NCI-H2107 treated with DMSO at 0.1 percent for 48 hours (cell line): ENCODE results near the gene IL1B.
"Not testable (repeated sequence)": the region's sequence is repeated elsewhere in the genome, so short reads cannot be mapped to it uniquely, and the experiment has no call there.

ENCODE experiments used
- DNase-seq: peaks from one replicate; lab custom pipeline; 2025; ENCODE audit not compliant: unreplicated experiment; lab: John Stamatoyannopoulos, UW

The IL1B gene

DNA sequence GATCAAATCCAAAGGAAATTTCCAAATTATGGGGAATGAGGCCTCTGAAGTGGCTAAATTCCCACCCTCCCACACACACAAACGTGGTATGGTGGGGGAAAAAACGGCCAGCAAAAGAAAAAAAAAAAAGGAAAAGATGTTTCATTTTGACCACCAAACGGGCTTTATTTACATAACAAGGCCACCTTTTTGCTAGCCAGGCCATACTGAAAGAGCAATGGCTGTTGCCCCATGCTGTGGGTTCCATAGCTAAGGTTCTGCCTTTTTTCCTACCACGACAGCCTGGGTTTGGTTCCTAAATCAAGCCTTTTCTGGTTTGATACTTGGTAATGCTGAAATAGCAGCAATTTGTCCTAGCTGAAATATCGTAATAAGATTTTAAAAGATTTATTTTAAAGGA lies 14.0 kb upstream of the IL1B start:
- no peak for DNase-seq

DNA sequence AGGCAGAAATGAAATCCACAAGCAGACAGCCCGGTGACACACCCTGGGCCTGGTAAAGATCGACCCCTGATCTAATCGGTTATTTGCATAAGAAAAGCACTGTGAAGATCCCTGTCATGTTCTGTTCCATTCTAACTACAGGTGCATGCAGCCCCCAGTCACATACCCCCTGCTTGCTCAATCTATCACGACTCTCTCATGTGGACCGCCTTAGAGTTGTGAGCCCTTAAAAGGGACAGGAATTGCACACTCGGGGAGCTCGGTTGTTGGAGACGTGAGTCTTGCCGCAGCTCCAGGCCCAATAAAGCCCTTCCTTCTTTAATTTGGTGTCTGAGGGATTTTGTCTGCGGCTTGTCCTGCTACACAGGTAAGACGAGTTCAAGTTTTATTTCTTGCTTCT lies 13.4 kb upstream of the IL1B start:
- DNase-seq = no peak

DNA sequence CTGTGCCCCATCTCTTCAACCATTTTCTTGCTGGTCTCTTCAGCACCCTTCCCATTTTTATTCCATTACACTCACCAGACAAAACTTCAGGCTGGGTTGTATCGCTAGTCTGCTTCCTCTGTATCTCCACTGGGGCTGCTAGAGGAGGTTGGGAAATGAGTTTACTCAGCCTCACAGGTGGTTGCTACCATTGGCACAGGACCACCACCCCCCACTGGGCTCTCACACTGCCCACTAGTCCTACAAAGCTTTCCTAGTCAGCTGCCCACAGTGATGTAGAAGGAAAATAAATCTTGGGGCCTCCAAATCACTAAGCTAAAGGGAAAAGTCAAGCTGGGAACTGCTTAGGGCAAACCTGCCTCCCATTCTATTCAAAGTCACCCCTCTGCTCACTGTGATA lies 12.3 kb upstream of the IL1B start:
- DNase-seq = no peak

DNA sequence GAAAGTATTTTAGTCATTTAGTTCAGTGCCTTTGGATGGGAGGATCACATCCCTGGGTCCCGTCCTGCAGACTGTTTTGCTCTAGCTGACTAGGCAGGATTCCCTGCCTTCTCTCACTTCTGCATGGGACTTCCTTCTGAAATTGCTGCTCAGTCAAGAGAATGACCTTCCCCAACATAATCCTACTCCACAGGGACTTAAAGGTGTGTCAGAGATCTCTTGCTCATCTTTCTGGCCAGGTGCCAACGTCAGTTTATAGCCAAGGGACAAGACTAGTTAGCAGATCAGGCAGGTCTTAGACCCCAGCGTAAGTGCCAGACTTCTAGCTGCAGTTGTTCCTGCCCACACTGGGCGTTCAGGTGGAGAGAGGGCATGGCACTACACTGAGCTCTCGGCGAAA lies 9.5 kb upstream of the IL1B start:
- DNase-seq = no peak

DNA sequence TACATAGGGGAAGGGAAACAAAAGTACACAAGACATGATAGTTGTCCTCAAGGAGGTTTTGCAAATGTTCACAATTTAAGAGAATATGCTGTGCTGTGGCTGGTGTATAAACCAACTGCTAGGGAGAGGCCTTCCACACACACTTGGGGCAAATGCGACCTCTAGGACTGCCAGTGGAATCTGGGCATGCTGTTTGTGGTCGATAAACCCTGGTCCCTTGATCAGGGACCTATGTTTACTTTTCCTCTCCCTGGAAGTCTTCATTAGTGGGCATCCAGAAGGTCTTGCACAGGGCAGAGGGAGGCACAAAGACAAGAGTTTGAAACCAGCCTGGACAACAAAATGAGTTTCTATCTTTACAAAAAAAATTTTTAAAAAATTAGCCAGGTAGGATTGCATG lies 7.3 kb upstream of the IL1B start:
- no peak for DNase-seq

DNA sequence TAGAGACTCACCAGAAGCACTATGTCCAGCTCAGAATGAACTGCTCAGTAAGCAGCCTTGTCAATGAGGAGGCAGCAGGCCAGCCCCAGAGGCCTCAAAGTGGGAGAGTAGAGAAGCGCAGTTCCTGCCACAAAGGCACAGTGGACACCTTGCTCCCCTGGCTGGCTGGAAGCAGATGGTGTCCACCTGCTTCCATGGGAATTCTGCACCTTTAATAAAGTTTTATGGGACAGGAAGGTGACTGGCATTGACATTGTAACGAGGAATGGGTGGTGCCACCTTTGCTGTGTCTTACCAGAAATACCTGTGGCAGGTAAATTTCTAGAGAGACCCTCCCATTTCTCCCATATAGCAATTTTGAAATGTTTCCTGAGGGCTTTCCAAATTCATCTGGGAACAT lies 6.7 kb upstream of the IL1B start:
- no peak for DNase-seq

DNA sequence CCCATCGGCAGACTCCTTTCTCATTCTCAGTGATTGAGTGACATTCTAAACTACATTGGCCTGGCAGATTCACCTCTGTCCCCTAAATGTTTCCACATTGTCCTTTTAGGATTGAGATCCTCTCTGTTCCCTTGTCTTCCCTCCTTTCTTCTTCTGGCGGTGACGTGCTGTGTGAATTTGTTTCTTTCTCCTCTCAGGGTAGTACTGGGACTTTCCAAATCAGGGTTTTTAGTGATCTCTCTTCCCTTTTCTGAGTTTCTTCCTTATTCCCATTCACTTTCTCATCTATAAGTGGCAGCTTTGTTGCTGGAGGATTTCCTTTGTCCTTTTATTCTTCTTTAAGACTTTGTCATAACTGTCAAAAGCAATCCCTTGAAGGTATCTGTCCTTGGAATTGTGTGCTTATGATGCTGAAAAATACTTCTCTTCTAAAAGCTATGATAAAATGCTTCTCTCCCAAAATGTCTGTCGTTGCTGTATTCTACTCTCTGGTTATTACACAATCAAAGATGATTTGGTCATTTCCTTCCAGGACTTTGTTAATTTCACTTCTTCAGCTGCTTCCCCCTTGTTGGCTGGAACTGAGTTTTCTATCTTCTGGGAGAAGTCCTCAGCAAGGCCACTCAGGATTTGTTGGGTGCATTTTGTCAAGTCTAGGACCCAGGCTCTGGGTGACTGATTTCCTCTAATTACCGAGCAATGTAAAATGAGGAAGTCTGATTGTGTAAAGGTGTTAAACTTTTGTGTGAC lies 4.9 kb upstream of the IL1B start:
- no peak for DNase-seq

DNA sequence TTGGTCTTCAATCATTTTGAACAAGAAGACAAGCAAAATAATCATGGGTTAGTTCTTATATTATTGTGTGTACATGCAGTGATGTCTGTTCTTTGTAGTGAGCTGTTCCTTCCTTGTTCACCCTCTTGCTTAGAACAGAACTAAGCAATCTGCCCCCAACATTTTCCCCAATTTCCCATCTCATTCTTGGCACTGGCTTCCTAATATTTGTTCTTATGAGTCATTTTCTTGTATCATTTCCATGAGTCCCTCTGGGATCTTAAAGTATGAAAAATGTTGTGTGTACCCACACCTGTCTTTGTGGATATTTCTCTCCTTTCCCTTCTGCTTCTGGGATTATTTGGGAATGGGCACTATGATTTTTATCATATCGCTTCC lies 3.5 kb upstream of the IL1B start:
- no peak for DNase-seq

DNA sequence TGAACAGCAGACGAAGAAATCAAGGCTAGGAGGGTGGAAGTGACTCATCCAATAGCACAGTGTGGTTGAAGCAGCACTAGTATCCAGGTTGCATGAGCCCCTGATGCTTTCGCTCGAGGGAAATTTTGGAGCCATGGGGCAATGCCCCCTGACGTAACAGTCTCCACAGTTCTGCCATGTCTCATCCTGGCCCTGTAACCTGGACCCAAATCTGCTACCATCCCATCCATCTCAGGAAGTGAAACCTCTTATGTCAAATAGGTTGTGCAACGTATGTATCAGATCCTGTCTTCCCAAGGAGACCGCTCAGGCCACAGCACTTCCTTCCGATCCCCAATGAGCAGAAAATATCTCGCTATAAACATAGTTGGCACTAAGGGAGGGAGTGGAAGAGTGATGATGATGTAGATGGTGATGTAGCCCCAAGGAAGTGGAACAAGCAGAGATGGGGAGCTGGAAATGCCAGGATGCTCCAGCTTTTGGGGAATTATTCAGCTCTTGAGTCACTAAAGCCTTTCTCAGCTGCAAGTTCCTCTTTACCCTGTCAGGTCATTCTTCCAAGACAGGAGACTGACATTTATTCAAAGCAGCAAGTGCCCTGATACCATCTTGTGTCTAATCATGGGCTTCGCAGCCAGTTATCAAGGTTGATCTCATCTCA lies 3.0 kb upstream of the IL1B start:
- DNase-seq = no peak

DNA sequence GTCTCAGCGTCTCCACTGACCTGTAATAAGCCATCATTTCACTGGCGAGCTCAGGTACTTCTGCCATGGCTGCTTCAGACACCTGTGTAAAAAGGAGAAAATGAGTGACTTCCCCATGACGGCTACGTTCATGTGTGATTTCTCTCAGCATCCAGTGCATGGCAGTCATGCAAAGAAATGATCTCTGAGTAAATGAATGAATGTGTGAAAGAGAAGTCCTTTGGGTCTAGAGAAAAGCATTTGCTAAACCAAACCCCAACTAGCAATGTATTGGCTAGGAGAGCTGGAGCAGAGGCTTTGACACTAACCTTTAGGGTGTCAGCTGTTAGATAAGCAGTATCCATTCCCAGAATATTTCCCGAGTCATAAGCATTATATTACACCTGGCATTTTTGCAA lies 417 bp downstream of the IL1B start:
- DNase-seq = no peak

DNA sequence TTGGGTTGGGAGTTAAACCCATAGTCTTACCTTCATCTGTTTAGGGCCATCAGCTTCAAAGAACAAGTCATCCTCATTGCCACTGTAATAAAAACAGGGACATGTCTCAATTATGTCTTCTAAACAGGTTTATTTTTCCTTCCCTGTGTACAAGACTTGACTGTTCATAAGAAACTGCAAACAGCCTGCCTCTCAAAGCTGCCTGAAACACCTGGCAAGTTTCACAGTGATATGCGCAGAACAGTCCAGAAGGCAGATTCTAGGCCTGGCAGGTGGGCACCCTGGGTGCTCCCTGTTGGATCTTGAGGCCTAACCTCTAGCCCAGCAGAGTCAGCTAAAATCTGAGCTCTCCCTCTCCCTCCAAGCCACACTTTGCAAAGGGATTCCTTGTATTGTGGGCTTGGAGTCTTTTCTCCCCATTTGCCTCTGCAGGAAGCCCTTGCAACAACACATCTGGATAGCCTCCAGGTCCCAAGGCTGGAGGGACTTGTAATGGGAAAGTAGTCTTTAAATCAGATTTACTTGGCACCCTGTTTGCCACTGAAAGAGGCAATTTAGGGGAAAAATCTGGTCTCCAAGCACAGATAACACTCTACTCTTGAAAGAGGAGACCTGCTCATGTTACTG lies 930 bp downstream of the IL1B start:
- no peak for DNase-seq

DNA sequence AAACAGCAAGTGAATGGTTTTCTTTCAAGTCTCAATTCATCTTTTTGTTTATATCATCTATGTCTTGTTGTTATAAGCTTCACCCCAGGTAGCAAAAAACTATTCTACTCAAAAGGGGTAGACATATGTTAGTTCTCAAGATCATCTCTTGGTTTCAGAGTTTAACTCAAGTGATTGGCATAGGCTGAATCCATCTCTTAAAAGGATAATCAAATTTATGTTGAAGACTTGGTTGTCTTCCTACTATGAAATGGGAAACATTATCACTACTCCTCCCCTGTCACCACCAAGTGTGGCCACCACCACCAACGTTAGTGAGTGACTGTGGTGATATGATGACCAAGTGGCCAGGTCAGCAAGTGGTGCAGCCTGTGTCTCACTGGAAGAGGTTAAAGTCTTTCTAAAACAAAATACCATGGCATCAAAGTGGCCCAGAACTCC lies 1.5 kb downstream of the IL1B start:
- DNase-seq = no peak

DNA sequence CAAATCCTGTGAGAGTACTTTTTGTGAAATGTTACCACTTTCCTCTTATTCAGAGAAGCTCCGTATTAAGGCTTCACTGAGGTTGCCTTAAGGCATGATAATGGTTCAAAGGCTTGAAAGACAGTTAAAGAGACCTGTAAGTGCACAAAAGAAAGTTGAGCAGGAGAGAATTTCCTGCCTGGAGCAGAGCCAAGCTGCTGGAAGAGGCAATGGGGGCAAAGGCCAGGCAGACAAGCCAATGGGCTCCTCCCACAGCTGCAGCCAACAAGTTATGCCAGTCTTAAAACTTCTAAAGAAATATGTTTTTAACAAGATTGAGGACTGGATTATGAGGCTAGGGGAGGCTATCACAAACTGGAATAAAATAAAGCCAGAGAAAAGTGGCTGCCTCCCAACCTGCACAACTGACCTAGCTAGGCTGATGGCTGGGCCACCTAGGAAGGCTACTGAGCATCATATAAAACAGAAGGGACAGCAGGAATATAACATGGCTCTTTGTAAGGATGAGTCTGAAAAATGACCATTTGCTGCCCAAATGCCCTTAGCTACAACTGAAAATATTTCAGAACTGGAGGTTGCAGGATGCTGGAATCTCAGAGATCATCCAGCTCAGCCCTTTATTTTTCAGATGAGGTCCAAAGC lies 2.1 kb downstream of the IL1B start:
- DNase-seq = no peak

DNA sequence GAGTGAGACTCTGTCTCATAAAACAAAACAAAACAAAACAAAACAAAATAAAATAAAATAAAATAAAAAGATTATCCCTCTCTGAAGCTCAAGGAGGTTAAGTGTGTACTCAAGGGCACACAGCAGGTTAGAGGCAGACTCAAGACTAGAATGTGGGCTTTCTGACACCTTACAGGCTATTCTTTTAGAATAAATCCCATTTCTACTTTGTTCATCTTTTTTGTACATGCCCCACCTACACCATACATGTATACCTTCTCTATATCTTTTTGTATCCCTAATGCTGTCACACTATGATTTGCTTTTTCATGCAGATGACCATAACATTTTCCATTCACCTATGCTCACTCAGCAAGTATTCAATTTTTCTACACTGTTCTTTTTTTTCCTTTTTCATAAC lies 2.6 kb downstream of the IL1B start:
- no peak for DNase-seq

DNA sequence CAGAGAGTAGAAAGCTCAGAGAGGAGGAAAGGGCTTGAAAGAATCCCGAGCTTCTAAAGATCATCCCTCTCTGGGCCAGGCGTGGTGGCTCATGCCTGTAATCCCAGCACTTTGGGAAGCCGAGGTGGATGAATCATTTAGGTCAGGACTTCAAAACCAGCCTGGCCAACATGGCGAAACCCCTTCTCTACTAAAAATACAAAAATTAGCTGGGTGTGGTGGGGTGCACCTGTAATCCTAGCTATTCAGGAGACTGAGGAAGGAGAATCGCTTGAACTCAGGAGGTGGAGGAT lies 3.0 kb downstream of the IL1B start:
- DNase-seq = not testable (repeated sequence)

DNA sequence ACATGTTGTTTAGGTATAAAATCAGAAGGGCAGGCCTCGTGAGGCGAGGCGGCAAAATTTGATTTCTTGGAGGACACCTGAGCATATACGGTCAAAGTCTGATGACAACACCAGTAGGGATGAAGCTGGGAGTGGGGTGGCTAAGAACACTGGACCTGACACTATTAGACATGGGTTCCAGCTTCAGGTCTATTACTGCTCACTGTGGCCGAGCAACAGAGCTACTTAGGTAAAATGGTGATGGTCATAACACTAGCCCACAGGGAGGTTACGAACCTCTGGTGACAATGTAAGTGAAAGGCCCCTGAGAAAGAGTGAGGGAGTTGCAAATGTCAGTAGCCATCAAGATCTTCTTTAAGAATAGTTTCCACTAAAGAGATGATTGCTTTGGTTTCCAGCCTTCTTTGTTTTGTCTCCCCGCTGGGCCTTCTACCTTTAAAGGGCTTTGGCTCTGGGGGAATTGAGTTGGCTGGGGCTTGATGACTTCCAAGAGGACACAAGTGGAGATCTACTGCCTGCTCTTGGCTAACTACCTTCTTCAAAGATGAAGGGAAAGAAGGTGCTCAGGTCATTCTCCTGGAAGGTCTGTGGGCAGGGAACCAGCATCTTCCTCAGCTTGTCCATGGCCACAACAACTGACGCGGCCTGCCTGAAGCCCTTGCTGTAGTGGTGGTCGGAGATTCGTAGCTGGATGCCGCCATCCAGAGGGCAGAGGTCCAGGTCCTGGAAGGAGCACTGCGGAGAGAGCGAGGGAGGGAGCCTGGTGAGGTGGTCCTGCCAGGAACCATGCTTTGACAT lies 3.5 kb downstream of the IL1B start:
- no peak for DNase-seq

DNA sequence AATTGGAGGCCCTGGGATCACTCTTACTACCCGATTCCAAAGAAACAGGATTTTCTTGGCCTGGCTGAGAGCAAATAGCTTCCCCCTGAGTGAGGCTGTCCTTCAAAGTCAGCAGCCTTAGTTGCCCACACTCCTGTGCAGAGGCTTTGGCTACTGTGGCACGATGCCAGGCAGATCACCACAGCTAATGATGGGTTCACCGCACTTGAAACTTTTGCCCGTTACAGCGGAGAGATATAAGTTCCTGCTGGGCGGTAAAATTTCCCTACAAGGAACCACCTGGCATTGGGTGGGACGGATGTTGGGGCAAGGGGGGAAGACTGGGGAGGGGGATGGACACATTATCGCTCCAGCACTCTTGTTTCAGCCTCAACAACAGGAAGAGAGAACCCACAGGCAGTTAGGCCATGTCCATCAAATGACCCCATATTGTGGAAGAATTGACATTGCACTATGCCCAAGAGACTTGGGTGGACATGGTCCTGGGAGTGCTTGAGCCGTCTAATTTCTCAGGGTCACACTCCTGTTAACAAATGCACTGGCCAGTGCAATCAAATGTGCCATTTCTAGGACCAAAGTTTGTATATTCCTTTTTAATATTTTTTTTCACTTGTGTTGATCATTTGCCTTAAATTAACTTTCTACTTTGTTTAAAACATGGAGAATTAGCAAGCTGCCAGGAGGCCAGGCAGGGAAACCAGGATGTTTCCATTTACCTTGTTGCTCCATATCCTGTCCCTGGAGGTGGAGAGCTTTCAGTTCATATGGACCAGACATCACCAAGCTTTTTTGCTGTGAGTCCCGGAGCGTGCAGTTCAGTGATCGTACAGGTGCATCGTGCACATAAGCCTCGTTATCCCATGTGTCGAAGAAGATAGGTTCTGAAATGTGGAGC lies 4.4 kb downstream of the IL1B start:
- DNase-seq = no peak

DNA sequence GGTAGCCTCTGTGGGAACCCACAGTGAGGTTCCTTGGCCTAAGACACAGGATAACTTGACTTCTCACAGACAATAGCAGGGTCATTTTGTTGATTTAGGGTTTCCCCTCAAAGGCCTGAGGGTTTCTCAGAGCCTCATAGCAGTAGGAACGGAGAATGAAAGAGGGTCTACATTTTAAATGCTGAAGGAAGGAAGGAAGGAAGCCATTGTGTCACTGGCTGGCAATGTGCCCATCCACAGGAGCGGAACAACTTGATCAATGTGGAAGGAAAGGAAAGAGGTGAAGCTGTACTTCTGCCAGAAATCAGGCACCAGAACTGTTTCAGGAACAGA lies 5.1 kb downstream of the IL1B start:
- no peak for DNase-seq

DNA sequence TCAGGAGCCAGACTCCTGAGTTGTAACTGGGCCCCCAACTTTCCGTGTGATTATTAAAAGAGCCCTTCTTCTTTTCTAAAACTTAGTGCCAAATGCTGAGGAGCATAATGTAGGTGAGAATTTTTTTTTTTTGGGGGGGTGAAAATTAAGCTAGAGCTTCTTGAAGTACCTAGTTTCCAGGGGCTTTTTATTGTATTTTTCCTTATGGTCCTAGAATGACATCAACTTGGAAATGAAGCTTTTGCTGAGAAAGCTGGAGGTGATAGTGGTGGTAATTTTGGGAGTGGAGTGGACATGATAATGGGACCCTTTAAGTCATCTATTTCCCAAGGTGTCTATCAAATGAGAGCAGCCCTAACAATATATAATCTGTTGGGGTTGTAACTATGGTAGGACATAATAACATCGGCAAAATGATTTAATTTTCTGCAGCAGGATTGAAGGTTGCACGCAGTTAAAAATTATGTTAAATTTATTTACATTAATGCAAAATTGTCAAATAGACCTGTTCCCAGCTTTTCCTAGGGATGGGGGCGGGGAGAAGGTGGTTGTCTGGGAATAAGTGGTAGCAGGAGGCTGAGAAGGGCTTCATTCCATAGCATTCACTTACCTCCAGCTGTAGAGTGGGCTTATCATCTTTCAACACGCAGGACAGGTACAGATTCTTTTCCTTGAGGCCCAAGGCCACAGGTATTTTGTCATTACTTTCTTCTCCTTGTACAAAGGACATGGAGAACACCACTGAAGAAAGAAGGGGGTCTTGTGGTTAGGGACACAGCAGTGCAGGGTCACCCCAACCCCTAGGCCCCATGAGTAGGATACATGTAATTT lies 5.7 kb downstream of the IL1B start:
- no peak for DNase-seq
